NT2/D1 (cell line): ENCODE results near the gene KIRREL2.

Experiments used
- YY1 ChIP-seq: IDR thresholded peaks from 2 replicates; pipeline ENCODE4 v1.6.1; 2011; ENCODE audit not compliant: insufficient read length, insufficient read depth
- ZNF274 ChIP-seq: IDR thresholded peaks from 2 replicates; pipeline ENCODE4 v1.6.1; 2011; ENCODE audit warnings: mild to moderate bottlenecking, low read depth, low read length

DNA sequence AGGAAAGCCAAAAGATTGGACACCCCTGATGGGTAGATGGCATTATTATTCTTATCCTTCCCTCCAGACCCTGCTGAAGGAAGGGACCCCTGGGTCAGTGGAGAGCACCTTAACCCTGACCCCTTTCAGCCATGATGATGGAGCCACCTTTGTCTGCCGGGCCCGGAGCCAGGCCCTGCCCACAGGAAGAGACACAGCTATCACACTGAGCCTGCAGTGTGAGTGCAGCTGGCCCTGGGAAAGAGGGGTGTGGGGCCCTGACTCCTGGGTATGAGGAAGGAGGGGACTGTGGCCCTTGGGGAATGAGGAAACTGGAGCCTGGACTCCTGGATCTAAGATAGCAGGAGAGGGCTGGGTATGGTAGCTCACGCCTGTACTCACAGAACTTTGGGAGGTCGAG is 2.7 kb downstream of the KIRREL2 start:
- TF ChIP-seq YY1 = no peak
- TF ChIP-seq ZNF274 = no peak
